CD4-positive, alpha-beta T cell treated with Interleukin-6 at 100 ng/mL for 8 hours (primary cell): ENCODE data around the gene SLC35C1.

Source experiments
- DNase-seq: peaks from one replicate; pipeline ENCODE4 v3.0.0-alpha.2; 2020; ENCODE audit warnings: mixed read lengths, low spot score

Gene SLC35C1

GRCh38 chr11:45846974-45847910, 42.3 kb downstream of the SLC35C1 start, which contains the start of gene CRY2:
CRY2 (plus strand) TSS chr11:45847475; CDS start chr11:45847491, 16 bp downstream.
- peak; percentile 98 for DNase-seq

- peak; percentile 25 for DNase-seq
These were observed 43.0 kb downstream of the SLC35C1 start for GRCh38 chr11:45847911-45848316.

- DNase-seq, result no peak
These were observed 43.7 kb downstream of the SLC35C1 start for GRCh38 chr11:45848654-45849081.

GRCh38 chr11:45850446-45850845, 45.5 kb downstream of the SLC35C1 start:
- DNase-seq, result no peak

GRCh38 chr11:45851228-45851627, 46.3 kb downstream of the SLC35C1 start:
- DNase-seq, result no peak

GRCh38 chr11:45852018-45852711, 47.2 kb downstream of the SLC35C1 start:
- no peak for DNase-seq

GRCh38 chr11:45852712-45853101, 47.8 kb downstream of the SLC35C1 start:
- DNase-seq, result no peak

- DNase-seq, result no peak
These were observed 48.6 kb downstream of the SLC35C1 start for GRCh38 chr11:45853332-45854219.

GRCh38 chr11:45855308-45855707, 50.4 kb downstream of the SLC35C1 start:
- no peak for DNase-seq

- no peak for DNase-seq
These were observed 51.1 kb downstream of the SLC35C1 start for GRCh38 chr11:45856044-45856468.

GRCh38 chr11:45857961-45858474, 53.1 kb downstream of the SLC35C1 start:
- no peak for DNase-seq

- DNase-seq, result no peak
These were observed 53.9 kb downstream of the SLC35C1 start for GRCh38 chr11:45858751-45859398.

GRCh38 chr11:45859661-45860140, 54.8 kb downstream of the SLC35C1 start:
- no peak for DNase-seq

- DNase-seq, result no peak
These were observed 55.4 kb downstream of the SLC35C1 start for GRCh38 chr11:45860348-45860747.

GRCh38 chr11:45860764-45861510, 56.0 kb downstream of the SLC35C1 start:
- DNase-seq, result no peak
